ENCODE data around the gene GJB5. TPM values are rescaled to one million over a fixed set of nuclear protein-coding genes. Genes with fewer than 3 reads are reported as not detected.

Gene GJB5
- polyA plus RNA-seq, 1 donor (not counting 4 experiments of a cell fraction or from before 2014, with no cell fraction given): 169 TPM

DNA sequence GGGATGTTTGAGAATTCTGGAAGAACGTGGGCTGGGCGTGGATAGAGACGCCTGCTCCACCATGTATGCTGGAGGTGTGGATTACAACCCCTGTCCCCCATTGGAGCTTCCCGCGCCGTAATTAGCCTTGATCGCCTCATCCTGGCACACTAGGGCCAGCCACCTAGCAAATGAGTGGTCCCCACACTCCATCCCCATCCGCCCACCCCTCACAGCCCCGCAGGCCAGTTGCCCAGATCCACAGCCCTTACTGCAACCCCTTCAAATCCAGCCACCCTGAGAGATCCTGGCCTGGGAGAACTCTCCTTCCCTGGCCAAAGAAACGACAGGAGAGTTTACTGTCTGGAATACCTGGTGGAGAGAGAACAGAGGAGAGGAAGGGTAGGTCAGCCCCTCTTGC, 37.6 kb downstream of the GJB5 start:
- Histone ChIP-seq H3K4me3 (ENCODE audit: control insufficient read depth in 2 of 3, extremely low read depth in 1 of 3, insufficient read depth in 2 of 3, low read depth in 1 of 3, low read length in 3 of 3) (no peak overlapping the region), H3K79me2 (ENCODE audit: control insufficient read depth, insufficient read depth, low read length) (no peaks in the 10 kb centered on the region), H4K20me1 (ENCODE audit: control insufficient read depth, extremely low read depth, insufficient read depth, low read length) (peaks cover 5% of the 10 kb centered on the region), H3K9me3 (ENCODE audit: control insufficient read depth, low read depth, low read length) (no peaks in the 10 kb centered on the region), H3K4me2 (ENCODE audit: control insufficient read depth, extremely low read depth, insufficient read depth, low read depth, low read length) (no peak overlapping the region), H3K27ac (ENCODE audit: control insufficient read depth, insufficient read depth, low read length) (no peak overlapping the region), H3K9me1 (ENCODE audit: control insufficient read depth, extremely low read depth, insufficient read depth, low read length) (no peaks in the 10 kb centered on the region), H3K27me3 (ENCODE audit: control insufficient read depth, extremely low read depth, insufficient read depth, low read length) (peaks cover 26% of the 10 kb centered on the region), H3K36me3 (ENCODE audit: control insufficient read depth in 2 of 2, extremely low read depth in 1 of 2, insufficient read depth in 2 of 2, low read length in 2 of 2) (peaks cover 0 to 6% of the 10 kb centered on the region in 2 experiments), H3K4me1 (ENCODE audit: control insufficient read depth, extremely low read depth, insufficient read depth, low read length) (peaks cover 4% of the 10 kb centered on the region), H2AFZ (ENCODE audit: control insufficient read depth, low read length) (no peak overlapping the region), H3K9ac (ENCODE audit: control insufficient read depth, extremely low read depth, insufficient read depth, low read length) (no peak overlapping the region)
- TF ChIP-seq EZH2 (IDR thresholded peaks at IDR 0.05; ENCODE audit: low read length): no peak
- TF ChIP-seq, protein P1, sequence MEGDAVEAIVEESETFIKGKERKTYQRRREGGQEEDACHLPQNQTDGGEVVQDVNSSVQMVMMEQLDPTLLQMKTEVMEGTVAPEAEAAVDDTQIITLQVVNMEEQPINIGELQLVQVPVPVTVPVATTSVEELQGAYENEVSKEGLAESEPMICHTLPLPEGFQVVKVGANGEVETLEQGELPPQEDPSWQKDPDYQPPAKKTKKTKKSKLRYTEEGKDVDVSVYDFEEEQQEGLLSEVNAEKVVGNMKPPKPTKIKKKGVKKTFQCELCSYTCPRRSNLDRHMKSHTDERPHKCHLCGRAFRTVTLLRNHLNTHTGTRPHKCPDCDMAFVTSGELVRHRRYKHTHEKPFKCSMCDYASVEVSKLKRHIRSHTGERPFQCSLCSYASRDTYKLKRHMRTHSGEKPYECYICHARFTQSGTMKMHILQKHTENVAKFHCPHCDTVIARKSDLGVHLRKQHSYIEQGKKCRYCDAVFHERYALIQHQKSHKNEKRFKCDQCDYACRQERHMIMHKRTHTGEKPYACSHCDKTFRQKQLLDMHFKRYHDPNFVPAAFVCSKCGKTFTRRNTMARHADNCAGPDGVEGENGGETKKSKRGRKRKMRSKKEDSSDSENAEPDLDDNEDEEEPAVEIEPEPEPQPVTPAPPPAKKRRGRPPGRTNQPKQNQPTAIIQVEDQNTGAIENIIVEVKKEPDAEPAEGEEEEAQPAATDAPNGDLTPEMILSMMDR (optimal IDR thresholded peaks at IDR 0.05 in 1 of 3, IDR thresholded peaks at IDR 0.05 in 1 of 3, conservative IDR thresholded peaks at IDR 0.05 in 1 of 3; ENCODE audit: extremely low read depth in 1 of 3, insufficient read depth in 2 of 3, low read length in 3 of 3): no peak
- dilution Hi-C loops (cut with MboI; ENCODE audit: extremely low pct_ligation_motif_present, low sequenced_read_pairs): no loop called here
- no peak for FAIRE-seq
- no peak for DNase-seq (ENCODE audit: low read depth, low spot score)

DNA sequence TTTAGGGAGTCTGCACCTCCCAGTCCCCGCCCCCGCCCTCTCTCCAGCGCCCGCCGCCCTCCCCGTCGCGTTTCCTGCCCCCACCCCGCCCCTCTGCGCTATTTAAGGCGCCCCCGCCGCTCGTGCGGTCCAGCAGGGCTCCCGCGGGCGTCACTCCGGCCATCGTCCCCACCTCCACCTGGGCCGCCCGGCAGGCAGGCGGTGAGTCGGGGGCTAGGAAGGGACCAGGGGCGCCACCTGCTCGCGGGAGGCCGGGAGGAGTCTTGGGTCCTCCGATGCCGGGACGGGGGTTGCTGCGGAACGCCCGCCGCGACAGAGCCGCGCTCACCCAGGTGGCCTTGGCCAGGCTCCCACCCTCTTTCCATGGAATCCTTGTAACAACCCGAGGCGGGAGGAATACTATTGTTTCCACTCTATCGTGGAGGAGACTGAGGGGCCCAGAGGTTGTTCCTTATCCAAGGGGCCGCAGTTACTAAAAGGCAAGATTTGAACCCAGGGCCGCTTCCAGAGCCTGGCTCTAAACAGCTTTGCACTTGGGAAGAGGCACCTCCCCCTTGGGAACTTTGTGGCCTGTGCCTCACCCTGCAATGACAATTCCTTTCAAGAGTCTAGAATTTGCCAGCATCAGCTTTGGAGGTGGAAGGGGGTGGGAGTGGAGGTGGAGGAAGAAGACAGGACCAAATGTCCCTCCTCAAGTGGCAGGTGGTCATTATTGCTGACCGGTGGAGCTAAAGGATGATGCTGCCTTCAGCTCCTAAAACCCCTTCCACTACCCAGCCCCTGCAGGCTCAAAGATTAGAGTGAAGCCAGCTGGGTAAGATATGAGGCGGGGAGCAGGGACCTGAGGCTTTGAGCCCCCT, 38.3 kb downstream of the GJB5 start, which contains the start of gene GJA4:
TSS of gene GJA4 (plus strand) at position 132 of the 860 bp plus-strand sequence. CDS start 1,215 bp downstream, outside the sequence.
- no peak for FAIRE-seq
- dilution Hi-C loops (cut with MboI; ENCODE audit: extremely low pct_ligation_motif_present, low sequenced_read_pairs): no loop called here
- no peaks in the 10 kb centered on the region for H4K20me1 ChIP-seq (ENCODE audit: control insufficient read depth, extremely low read depth, insufficient read depth, low read length)
- peaks cover 4% of the 10 kb centered on the region for H3K4me1 ChIP-seq (ENCODE audit: control insufficient read depth, extremely low read depth, insufficient read depth, low read length)
- H3K27me3 ChIP-seq (ENCODE audit: control insufficient read depth, extremely low read depth, insufficient read depth, low read length): peaks cover 26% of the 10 kb centered on the region
- H3K36me3 ChIP-seq (ENCODE audit: control insufficient read depth in 2 of 2, extremely low read depth in 1 of 2, insufficient read depth in 2 of 2, low read length in 2 of 2): no peaks in the 10 kb centered on the region
- H3K4me3 ChIP-seq (ENCODE audit: control insufficient read depth in 2 of 3, extremely low read depth in 1 of 3, insufficient read depth in 2 of 3, low read depth in 1 of 3, low read length in 3 of 3): no peak within 1 kb of the TSS
- DNase-seq (ENCODE audit: low read depth, low spot score): no peak
- H3K9me1 ChIP-seq (ENCODE audit: control insufficient read depth, extremely low read depth, insufficient read depth, low read length): no peaks in the 10 kb centered on the region
- no peaks in the 10 kb centered on the region for H3K79me2 ChIP-seq (ENCODE audit: control insufficient read depth, insufficient read depth, low read length)
- no peak within 1 kb of the TSS for H3K27ac ChIP-seq (ENCODE audit: control insufficient read depth, insufficient read depth, low read length)
- H3K9me3 ChIP-seq (ENCODE audit: control insufficient read depth, low read depth, low read length): no peaks in the 10 kb centered on the region
- TF ChIP-seq EZH2 (IDR thresholded peaks at IDR 0.05; ENCODE audit: low read length): peak; percentile 81
- TF ChIP-seq, protein P1 (optimal IDR thresholded peaks at IDR 0.05 in 1 of 3, IDR thresholded peaks at IDR 0.05 in 1 of 3, conservative IDR thresholded peaks at IDR 0.05 in 1 of 3; ENCODE audit: extremely low read depth in 1 of 3, insufficient read depth in 2 of 3, low read length in 3 of 3): no peak
- no peak within 1 kb of the TSS for H2AFZ ChIP-seq (ENCODE audit: control insufficient read depth, low read length)
- H3K9ac ChIP-seq (ENCODE audit: control insufficient read depth, extremely low read depth, insufficient read depth, low read length): no peak within 1 kb of the TSS
- H3K4me2 ChIP-seq (ENCODE audit: control insufficient read depth, extremely low read depth, insufficient read depth, low read depth, low read length): no peak within 1 kb of the TSS

Measured in keratinocyte (primary cell).